HG03103 (cell line): ENCODE data around the gene RNU7-1.

Experiments used
- ATAC-seq: cut with Tn5 transposase; IDR thresholded peaks from one replicate; pipeline ENCODE4 v1.9.1; 2021; ENCODE audit warnings: low read depth; ENCODE audit not compliant: unreplicated experiment

RNU7-1 gene

DNA sequence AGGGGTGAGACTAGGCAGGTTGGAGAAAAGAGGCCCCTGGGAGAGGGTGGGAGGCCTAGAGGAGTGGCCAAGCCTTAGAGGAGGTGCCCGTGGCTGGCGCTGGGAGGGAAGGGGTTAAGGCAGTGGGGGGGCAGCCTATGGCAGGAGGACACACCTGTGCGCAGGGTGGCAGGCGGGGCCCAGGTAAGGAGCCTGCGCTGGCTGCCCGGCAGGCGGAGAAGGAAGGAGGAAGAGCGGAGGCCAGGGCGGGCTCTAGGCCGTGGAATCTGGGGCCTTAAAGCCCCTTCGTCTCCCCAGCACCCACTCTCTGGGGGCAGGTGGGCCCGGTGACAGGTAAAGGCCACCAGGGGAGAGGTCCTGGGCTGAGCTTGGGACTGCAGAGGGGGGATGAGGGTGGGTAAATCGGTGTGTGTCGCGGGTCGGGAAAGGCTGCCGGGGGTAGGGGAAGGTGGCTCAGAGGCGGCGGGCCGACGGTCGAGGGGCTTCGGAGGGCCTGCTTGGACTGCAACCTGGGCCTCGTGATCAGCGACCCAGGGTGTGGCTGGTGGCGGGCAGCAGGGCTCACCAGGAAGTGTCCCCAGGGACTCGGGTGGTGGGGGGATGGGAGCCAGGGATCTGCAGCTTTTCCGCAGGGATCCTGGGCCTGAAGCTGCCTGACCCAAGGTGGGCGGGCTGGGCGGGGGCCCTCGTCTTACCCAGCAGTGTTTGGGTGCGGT, 19.6 kb downstream of the RNU7-1 start:
- no peak for ATAC-seq

GRCh38 chr12:6963791-6964413, 20.3 kb downstream of the RNU7-1 start:
- ATAC-seq = no peak

DNA sequence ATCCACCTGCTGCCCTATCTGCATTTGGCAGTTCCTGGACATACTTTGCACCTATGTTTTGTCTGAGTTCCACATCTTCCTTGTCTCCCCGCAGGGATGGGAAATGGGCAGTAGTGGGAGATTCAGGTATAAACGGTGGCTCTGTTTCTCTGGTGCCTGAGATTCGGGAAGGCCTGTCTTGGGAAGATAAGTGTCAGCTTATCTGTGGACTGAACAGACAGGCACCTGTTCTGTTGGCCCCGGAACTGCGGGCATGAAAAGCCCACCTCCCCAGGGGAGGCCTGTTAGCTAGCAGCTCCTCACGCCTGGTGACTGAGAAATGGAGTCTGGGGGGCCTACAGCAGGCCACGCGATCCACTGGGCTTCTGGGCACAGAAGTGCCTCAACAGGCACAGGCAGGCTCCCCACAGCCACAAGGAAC, 21.0 kb downstream of the RNU7-1 start:
- ATAC-seq = no peak

GRCh38 chr12:6965026-6965661, 21.5 kb downstream of the RNU7-1 start:
- peak; percentile 35 for ATAC-seq

GRCh38 chr12:6965714-6966113, 22.1 kb downstream of the RNU7-1 start:
- ATAC-seq = no peak

DNA sequence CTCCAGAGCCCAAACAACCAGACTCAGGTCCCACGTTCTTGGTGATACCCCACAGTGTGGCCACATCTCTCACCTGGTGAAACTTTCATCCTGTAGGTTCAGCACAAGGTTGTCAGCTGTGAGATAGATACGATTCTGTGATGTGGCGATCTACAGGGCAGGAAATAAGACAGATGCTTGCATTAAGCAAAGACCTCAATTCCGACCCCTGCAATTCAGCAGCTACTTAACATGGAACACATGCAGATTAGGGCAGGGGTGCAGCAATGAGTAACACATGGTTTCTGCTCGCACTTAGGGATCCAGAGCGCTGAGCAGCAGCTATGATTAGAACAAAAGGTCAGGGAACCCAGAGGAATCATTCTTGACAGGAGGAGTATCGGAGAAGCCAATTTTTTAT, 22.7 kb downstream of the RNU7-1 start:
- ATAC-seq = no peak

GRCh38 chr12:6967651-6968100, 24.1 kb downstream of the RNU7-1 start:
- ATAC-seq = no peak

- no peak for ATAC-seq
Observed at GRCh38 chr12:6968426-6968825, 24.8 kb downstream of the RNU7-1 start.

- no peak for ATAC-seq
Observed at GRCh38 chr12:6970096-6970527, 26.5 kb downstream of the RNU7-1 start.

GRCh38 chr12:6974180-6974579, 30.6 kb downstream of the RNU7-1 start:
- ATAC-seq = no peak

- ATAC-seq = no peak
Observed at GRCh38 chr12:6975297-6976032, 31.8 kb downstream of the RNU7-1 start.

DNA sequence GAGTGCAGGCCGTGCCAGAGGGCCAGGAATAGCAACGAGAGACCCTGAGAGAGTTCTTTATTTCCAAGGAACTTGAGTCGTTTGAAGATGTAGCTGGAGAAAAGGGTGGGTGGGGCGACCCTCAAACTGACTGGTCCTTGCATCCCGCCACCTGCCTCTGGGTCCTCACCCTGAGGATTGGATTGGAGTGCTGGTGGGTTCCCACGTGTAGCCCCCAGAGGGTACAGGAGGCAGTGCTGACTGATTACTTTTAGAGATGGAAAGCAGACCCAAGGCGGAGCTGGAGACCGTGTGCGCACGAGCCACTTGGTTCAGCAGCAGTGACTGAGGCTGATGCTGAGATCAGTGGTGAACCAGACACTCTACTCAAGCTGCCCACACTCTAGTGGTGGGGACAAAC, 34.0 kb downstream of the RNU7-1 start:
- ATAC-seq = no peak

DNA sequence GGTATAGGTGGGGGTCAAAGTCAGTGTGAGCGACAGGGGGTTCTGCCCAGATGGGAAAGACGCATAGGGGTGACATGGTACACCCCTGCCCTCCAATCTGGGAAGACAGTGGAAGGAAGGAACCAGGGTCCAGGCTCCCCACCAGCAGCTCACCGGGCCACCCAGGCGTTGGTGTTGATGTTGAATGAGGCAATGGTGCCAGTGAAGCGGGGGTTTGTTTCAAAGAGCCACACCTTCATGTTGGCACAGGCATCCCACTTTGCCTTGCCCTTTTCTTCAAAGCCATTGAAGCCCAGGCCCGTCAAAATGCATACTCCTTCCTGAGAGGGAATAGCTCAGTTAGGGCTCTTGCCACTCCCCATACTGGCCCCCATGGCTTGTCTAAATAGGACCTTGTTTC, 34.6 kb downstream of the RNU7-1 start:
- no peak for ATAC-seq

DNA sequence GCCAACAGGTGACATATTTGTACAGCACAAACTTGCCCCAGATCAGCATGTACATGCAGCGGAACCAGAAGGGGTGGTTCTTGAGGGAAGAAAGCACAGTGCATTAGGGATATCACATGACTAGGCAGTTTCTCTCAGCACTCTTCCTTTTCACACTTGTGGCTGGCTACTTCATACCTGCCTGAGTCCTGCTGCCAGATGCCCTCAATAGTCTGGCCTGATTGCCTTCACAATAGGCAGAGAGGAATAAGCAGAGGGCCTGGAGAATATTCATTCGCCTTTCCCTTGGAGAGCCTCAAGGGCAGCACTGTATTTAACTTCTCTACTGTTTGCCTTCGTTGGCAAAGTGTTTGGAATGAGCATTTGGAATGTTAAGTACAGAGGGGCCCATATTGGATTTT, 35.0 kb downstream of the RNU7-1 start:
- no peak for ATAC-seq

- ATAC-seq = no peak
Observed at GRCh38 chr12:6979021-6979420, 35.4 kb downstream of the RNU7-1 start.

DNA sequence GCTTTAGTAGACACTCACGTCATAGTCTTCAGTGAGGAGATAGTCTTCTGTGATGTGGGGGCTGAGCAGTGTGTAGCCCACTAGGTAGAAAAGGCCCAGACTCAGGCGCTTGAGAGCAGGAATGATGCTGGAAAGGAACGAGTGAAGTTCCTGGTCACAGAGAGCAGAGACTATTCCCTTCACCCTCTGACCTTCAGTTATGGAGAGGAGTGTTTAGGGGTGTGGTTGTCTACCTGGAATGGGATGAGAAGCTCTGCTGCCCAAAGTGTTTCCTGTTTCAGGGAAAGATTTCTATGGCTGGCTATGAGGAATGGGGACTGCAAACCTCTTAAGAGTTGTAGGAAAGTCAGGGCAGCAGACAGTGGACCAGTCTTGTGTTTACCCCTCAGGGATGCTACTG, 35.8 kb downstream of the RNU7-1 start:
- ATAC-seq = no peak

GRCh38 chr12:6980075-6980474, 36.5 kb downstream of the RNU7-1 start:
- no peak for ATAC-seq

- no peak for ATAC-seq
Observed at GRCh38 chr12:6980740-6981139, 37.1 kb downstream of the RNU7-1 start.

GRCh38 chr12:6981152-6982052, 37.8 kb downstream of the RNU7-1 start:
- ATAC-seq = no peak

DNA sequence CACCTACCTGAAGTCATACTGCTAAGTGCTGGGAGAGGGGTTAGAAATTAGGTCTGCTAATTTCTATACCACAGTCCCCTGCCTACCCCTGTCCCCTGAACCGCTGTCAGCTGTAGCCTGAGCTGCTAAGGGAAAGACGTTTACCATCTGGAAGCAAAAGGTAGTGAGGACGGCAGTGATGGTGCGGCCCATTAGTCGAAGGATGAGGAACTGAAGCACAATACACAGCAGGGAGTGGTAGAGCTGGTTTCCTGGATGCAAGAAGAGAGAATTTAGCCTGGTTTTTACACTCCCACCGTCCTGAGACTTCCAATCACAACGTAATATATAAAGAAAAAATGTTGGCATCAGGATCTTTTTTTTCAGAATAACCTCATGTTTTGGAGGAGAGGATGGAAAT, 38.9 kb downstream of the RNU7-1 start:
- ATAC-seq = no peak
